Ishikawa (cell line): Measurements from ENCODE around the gene CLRN2.

Experiments
- CEBPB ChIP-seq: IDR thresholded peaks from 2 replicates; pipeline ENCODE4 v1.6.1; 2012
- CREB1 ChIP-seq: IDR thresholded peaks from 2 replicates; pipeline ENCODE4 v1.6.1; 2012; ENCODE audit warnings: low read depth
- EGR1 ChIP-seq: IDR thresholded peaks from 2 replicates; pipeline ENCODE4 v1.6.1; 2012
- EP300 ChIP-seq: IDR thresholded peaks from 2 replicates; pipeline ENCODE4 v1.6.1; 2012; ENCODE audit warnings: borderline replicate concordance
- FOXM1 ChIP-seq: IDR thresholded peaks from 2 replicates; pipeline ENCODE4 v1.6.1; 2012; ENCODE audit warnings: low read depth, borderline replicate concordance
- NFIC ChIP-seq: IDR thresholded peaks from 2 replicates; pipeline ENCODE4 v1.6.1; 2012
- RAD21 ChIP-seq: IDR thresholded peaks from 2 replicates; pipeline ENCODE4 v1.6.1; 2012; ENCODE audit warnings: low read depth
- REST ChIP-seq: IDR thresholded peaks from 2 replicates; pipeline ENCODE4 v1.6.1; 2012; ENCODE audit warnings: low read depth, mild to moderate bottlenecking
- TAF1 ChIP-seq: IDR thresholded peaks from 2 replicates; pipeline ENCODE4 v1.6.1; 2012; ENCODE audit warnings: low read depth, mild to moderate bottlenecking
- TCF12 ChIP-seq: IDR thresholded peaks from 2 replicates; pipeline ENCODE4 v1.6.1; 2012; ENCODE audit warnings: low read depth
- TEAD4 ChIP-seq: IDR thresholded peaks from 2 replicates; pipeline ENCODE4 v1.6.1; 2012
- YY1 ChIP-seq: IDR thresholded peaks from 2 replicates; pipeline ENCODE4 v1.6.1; 2012; ENCODE audit warnings: low read depth
- ZBTB7A ChIP-seq: IDR thresholded peaks from 2 replicates; pipeline ENCODE4 v1.6.1; 2012; ENCODE audit warnings: low read depth
- TF ChIP-seq, protein P1 (sequence below): IDR thresholded peaks from 2 replicates; pipeline ENCODE4 v1.6.1; 2012
- TF ChIP-seq, protein P2 (sequence below): IDR thresholded peaks from 2 replicates; pipeline ENCODE4 v1.6.1; 2012

CLRN2 gene

GRCh38 chr4:17493619-17494018 is 21.3 kb upstream of the CLRN2 start:
- TF ChIP-seq YY1 (no peak), EGR1 (no peak), TAF1 (no peak), REST (no peak), FOXM1 (no peak), TEAD4 (no peak), CREB1 (no peak), EP300 (no peak), ZBTB7A (no peak)
- TF ChIP-seq, protein P1, sequence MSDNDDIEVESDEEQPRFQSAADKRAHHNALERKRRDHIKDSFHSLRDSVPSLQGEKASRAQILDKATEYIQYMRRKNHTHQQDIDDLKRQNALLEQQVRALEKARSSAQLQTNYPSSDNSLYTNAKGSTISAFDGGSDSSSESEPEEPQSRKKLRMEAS: no peak
- TF ChIP-seq, protein P2, sequence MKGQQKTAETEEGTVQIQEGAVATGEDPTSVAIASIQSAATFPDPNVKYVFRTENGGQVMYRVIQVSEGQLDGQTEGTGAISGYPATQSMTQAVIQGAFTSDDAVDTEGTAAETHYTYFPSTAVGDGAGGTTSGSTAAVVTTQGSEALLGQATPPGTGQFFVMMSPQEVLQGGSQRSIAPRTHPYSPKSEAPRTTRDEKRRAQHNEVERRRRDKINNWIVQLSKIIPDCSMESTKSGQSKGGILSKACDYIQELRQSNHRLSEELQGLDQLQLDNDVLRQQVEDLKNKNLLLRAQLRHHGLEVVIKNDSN: no peak

DNA sequence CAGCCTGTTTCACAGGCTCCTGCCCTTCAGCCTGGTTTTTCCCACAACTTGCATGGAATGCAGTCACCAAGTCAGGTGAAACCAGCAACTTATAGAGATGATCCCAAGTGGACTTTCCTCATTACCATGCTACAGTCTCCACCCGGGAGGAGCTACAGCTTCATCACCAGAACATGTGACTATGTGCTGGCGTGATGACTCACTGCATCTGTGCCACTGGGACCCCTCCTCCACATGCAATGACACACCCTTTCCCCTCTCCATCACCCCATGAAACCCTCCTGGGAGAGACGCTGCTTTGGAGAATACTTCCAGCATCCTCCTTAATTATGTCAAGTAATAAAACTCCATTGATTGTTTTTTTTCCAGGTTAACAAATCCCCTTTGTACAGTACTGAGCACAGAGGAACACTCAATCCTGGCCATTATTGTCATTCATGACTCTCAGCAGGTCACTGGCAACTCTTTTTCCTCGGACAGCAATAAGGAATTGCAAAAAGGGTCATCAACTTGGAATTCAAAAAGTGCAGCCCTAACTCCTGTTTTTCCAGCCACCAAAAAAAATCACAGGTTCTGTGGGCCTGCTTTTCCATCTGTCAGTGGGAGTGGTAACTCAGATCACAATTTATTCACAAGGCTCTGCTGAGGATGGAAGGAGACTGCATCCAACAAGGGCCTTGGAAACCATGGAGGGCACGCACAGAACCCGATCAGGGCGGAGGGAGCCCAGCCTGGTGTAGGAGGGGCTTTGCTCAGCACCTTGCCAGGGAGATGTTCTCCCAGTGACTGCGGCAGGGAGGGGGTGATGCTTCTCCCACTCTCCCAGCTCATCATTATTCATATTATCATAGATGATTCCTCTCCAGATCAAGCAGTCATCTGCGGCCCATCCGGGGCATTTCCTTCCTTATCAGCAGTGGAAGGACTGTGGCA is 20.4 kb upstream of the CLRN2 start:
- TF ChIP-seq YY1 (no peak), RAD21 (no peak), CEBPB (no peak), TEAD4 (no peak), TCF12 (no peak), ZBTB7A (no peak), TAF1 (no peak), REST (no peak), EGR1 (no peak), EP300 (no peak), NFIC (no peak), FOXM1 (no peak), CREB1 (no peak)
- TF ChIP-seq, protein P1: no peak
- TF ChIP-seq, protein P2: no peak

DNA sequence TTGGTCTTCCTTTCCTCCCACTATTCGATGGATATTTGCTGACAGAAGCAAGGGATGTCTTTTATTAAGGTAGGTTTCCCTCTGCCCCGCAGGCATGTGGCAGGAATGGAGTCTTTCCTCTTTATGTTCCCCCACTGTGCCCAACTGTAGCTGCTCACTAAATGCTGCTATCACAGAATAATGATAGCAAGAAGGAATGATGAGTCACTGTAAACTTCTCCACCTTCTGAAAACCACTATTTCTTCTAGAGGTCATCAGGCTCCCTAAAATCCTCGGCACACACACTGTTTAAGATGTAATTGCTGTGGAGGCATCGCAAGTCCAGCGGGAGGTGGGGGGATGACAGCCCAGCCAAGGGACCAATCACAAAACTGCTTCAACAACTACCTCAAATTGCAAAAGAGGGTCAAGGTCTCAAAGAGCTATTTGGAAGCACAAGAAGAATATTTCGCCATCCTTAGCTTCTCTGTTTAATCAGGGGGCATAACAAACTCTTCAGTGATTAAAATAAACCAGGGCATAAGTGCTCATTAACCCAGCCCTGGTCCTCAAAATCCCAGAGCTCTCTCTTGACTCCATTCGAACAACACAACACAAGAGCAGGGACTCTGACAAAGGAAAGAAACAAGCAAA is 17.0 kb upstream of the CLRN2 start:
- TF ChIP-seq, protein P1: no peak
- TF ChIP-seq, protein P2: no peak
- TF ChIP-seq TCF12 (no peak), CREB1 (no peak), NFIC (no peak), ZBTB7A (no peak), EGR1 (no peak), TAF1 (no peak), EP300 (no peak), FOXM1 (no peak), RAD21 (no peak), CEBPB (no peak), REST (no peak), TEAD4 (no peak), YY1 (no peak)
